GM12878 (cell line): Measurements from ENCODE around the gene GSK3A. TPM values are rescaled to one million over a fixed set of nuclear protein-coding genes. Genes with fewer than 3 reads are reported as not detected.

ENCODE experiments used
- ATF7 ChIP-seq: fragments of 450-650 bp; IDR thresholded peaks from 2 replicates; pipeline ENCODE4 v1.6.1; 2016; ENCODE audit warnings: low read depth, mild to moderate bottlenecking
- BMI1 ChIP-seq: fragments of 450-650 bp; IDR thresholded peaks from 2 replicates; pipeline ENCODE4 v1.6.1; 2016; ENCODE audit warnings: mild to moderate bottlenecking, moderate library complexity, borderline replicate concordance
- CHD2 ChIP-seq: IDR thresholded peaks from 2 replicates; pipeline ENCODE4 v1.6.1; 2011; ENCODE audit warnings: low read depth, low read length, improper control_type of control experiment, borderline replicate concordance
- CHD4 ChIP-seq: fragments of 200-600 bp; sonication (generic); IDR thresholded peaks from 2 replicates; pipeline ENCODE4 v1.6.1; 2016; ENCODE audit warnings: mild to moderate bottlenecking
- CREB1 ChIP-seq: IDR thresholded peaks from 2 replicates; pipeline ENCODE4 v1.6.1; 2012; ENCODE audit warnings: low read depth, mild to moderate bottlenecking, inconsistent platforms
- E2F4 ChIP-seq: IDR thresholded peaks from 2 replicates; pipeline ENCODE4 v1.6.1; 2012; ENCODE audit warnings: low read depth, low read length, improper control_type of control experiment
- ESRRA ChIP-seq: IDR thresholded peaks from 2 replicates; pipeline ENCODE4 v1.6.1; 2012; ENCODE audit warnings: mild to moderate bottlenecking, low read length, improper control_type of control experiment
- EZH2 ChIP-seq: IDR thresholded peaks from 2 replicates; pipeline ENCODE4 v1.6.1; 2012; ENCODE audit warnings: low read depth, mild to moderate bottlenecking, control low read depth, inconsistent platforms, low read length, borderline replicate concordance; ENCODE audit not compliant: control insufficient read depth
- IKZF2 ChIP-seq, 2 experiments: fragments of 450-650 bp; IDR thresholded peaks; 2 replicates each; pipeline ENCODE4 v1.6.1; 2017; ENCODE audit warnings: mild to moderate bottlenecking in 2 of 2, moderate library complexity in 2 of 2
- KAT2A ChIP-seq: conservative IDR thresholded peaks from 2 replicates; pipeline ENCODE4 v1.6.1; 2011; ENCODE audit warnings: low read depth, low read length; ENCODE audit not compliant: control insufficient read depth
- KLF5 ChIP-seq: fragments of 450-650 bp; IDR thresholded peaks from 2 replicates; pipeline ENCODE4 v1.6.1; 2014; ENCODE audit warnings: mild to moderate bottlenecking; ENCODE audit not compliant: partially characterized antibody
- MAX ChIP-seq: IDR thresholded peaks from 2 replicates; pipeline ENCODE4 v1.6.1; 2012; ENCODE audit warnings: low read depth, low read length, improper control_type of control experiment
- MTA2 ChIP-seq: fragments of 450-650 bp; IDR thresholded peaks from 2 replicates; pipeline ENCODE4 v1.6.1; 2016; ENCODE audit warnings: low read depth, mild to moderate bottlenecking, moderate library complexity
- MTA3 ChIP-seq: IDR thresholded peaks from 2 replicates; pipeline ENCODE4 v1.6.1; 2012; ENCODE audit warnings: low read length, inconsistent platforms, borderline replicate concordance
- NFIC ChIP-seq: IDR thresholded peaks from 2 replicates; pipeline ENCODE4 v1.6.1; 2012; ENCODE audit warnings: low read depth, mild to moderate bottlenecking, inconsistent platforms, low read length, moderate library complexity
- PAX5 ChIP-seq: IDR thresholded peaks from 2 replicates; pipeline ENCODE4 v1.6.1; 2011; ENCODE audit warnings: low read depth, low read length, borderline replicate concordance
- SIX5 ChIP-seq: IDR thresholded peaks from 2 replicates; pipeline ENCODE4 v1.6.1; 2011; ENCODE audit warnings: mild to moderate bottlenecking, low read depth, low read length, moderate library complexity; ENCODE audit not compliant: severe bottlenecking
- SMC3 ChIP-seq: IDR thresholded peaks from 2 replicates; pipeline ENCODE4 v1.6.1; 2011; ENCODE audit warnings: low read length, improper control_type of control experiment, borderline replicate concordance
- SP1 ChIP-seq: IDR thresholded peaks from one replicate; pipeline ENCODE4 v1.6.1; 2011; ENCODE audit warnings: low read depth, low read length
- SPI1 ChIP-seq: IDR thresholded peaks from 2 replicates; pipeline ENCODE4 v1.6.1; 2011; ENCODE audit warnings: low read depth, mild to moderate bottlenecking, low read length, moderate library complexity, borderline replicate concordance; ENCODE audit not compliant: insufficient read depth
- TCF12 ChIP-seq: IDR thresholded peaks from 2 replicates; pipeline ENCODE4 v1.6.1; 2011; ENCODE audit warnings: low read depth, mild to moderate bottlenecking, low read length
- TCF3 ChIP-seq: IDR thresholded peaks from 2 replicates; pipeline ENCODE4 v1.6.1; 2012; ENCODE audit warnings: low read depth, mild to moderate bottlenecking, low read length, borderline replicate concordance; ENCODE audit not compliant: insufficient read depth
- USF1 ChIP-seq: IDR thresholded peaks from 2 replicates; pipeline ENCODE4 v1.6.1; 2011; ENCODE audit warnings: borderline replicate concordance, low read depth, mild to moderate bottlenecking, moderate library complexity, mixed read lengths, low read length; ENCODE audit not compliant: insufficient read depth; ENCODE audit errors: extremely low read length
- ZSCAN29 ChIP-seq: fragments of 450-650 bp; IDR thresholded peaks from 2 replicates; pipeline ENCODE4 v1.6.1; 2017; ENCODE audit warnings: mild to moderate bottlenecking, moderate library complexity
- polyA plus RNA-seq, 11 experiments: library from polyadenylated mRNA; depleted of rRNA in 4 of 11; unstranded in 6 of 11; stranded (reverse) in 5 of 11; fragments of >200 nt; fragmentation: Nextera tagmentation in 4 of 11; fragmentation: Illumina TruSeq in 1 of 11; extraction: Ambion mirVana in 4 of 11; extraction: Trizol in 1 of 11; gene quantifications; 1 replicate in 1 of 11; 2 replicates in 10 of 11; pipeline versions ENCODE4 v1.2.1 to v1.2.3, GENCODE V29; 2011 to 2016; ENCODE audit warnings: inconsistent platforms in 2 of 11, missing spikeins in 2 of 11, low read depth in 1 of 11
- total RNA-seq, 4 experiments: library from RNA; depleted of rRNA in 3 of 4; stranded (reverse); fragments of >200 nt in 3 of 4; fragmentation: Illumina TruSeq in 1 of 4; extraction: Trizol in 1 of 4; gene quantifications; 2 replicates each; pipeline versions ENCODE4 v1.2.1 to v1.2.3, GENCODE V29; 2013 to 2021
- TF ChIP-seq, protein P1 (sequence below): fragments of 150-350 bp; IDR thresholded peaks from 2 replicates; pipeline ENCODE4 v1.6.1; 2016; ENCODE audit warnings: low read depth, low read length

The GSK3A gene
- total and polyA plus RNA-seq, 10 of the 15 experiments (the other 5 are each of a cell fraction or from before 2014, with no cell fraction given) = 1.00 to 47.9 (median 15.2) TPM

- peak; percentile 77 for TF ChIP-seq MTA2
- peak; percentile 98 for TF ChIP-seq SIX5
- peak in 1 of 2 experiments; percentile 68 for TF ChIP-seq IKZF2 (IDR thresholded peaks at IDR 0.05)
- peak; percentile 9 for TF ChIP-seq SP1
- peak; percentile 65 for TF ChIP-seq ATF7
- TF ChIP-seq ZSCAN29 = no peak
- peak; percentile 48; the same call in 1 of the 2 replicates for TF ChIP-seq TCF12
- TF ChIP-seq, protein P1, sequence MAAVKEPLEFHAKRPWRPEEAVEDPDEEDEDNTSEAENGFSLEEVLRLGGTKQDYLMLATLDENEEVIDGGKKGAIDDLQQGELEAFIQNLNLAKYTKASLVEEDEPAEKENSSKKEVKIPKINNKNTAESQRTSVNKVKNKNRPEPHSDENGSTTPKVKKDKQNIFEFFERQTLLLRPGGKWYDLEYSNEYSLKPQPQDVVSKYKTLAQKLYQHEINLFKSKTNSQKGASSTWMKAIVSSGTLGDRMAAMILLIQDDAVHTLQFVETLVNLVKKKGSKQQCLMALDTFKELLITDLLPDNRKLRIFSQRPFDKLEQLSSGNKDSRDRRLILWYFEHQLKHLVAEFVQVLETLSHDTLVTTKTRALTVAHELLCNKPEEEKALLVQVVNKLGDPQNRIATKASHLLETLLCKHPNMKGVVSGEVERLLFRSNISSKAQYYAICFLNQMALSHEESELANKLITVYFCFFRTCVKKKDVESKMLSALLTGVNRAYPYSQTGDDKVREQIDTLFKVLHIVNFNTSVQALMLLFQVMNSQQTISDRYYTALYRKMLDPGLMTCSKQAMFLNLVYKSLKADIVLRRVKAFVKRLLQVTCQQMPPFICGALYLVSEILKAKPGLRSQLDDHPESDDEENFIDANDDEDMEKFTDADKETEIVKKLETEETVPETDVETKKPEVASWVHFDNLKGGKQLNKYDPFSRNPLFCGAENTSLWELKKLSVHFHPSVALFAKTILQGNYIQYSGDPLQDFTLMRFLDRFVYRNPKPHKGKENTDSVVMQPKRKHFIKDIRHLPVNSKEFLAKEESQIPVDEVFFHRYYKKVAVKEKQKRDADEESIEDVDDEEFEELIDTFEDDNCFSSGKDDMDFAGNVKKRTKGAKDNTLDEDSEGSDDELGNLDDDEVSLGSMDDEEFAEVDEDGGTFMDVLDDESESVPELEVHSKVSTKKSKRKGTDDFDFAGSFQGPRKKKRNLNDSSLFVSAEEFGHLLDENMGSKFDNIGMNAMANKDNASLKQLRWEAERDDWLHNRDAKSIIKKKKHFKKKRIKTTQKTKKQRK = no peak
- peak; percentile 64; the same call in 1 of the 2 replicates for TF ChIP-seq TCF3
- peak; percentile 95 for TF ChIP-seq CHD2
- no peak for TF ChIP-seq CHD4
- TF ChIP-seq ESRRA = no peak; the same call in 1 of the 2 replicates
- TF ChIP-seq CREB1 = peak; percentile 94
- TF ChIP-seq E2F4 = no peak
- no peak for TF ChIP-seq BMI1
- TF ChIP-seq KLF5 = peak; percentile 76
- peak; percentile 85 for TF ChIP-seq USF1
- 0 out of 2 replicates have a peak, but pooled peaks have one; percentile 2 for TF ChIP-seq PAX5
- no peak for TF ChIP-seq EZH2
- peak; percentile 59; the same call in 1 of the 2 replicates for TF ChIP-seq SMC3
- TF ChIP-seq NFIC = no peak
- TF ChIP-seq MTA3 = peak; percentile 62; the same call in 1 of the 2 replicates
- TF ChIP-seq KAT2A = no peak
- TF ChIP-seq MAX = peak; percentile 81; the same call in 1 of the 2 replicates
- peak; percentile 70; the same call in 1 of the 2 replicates for TF ChIP-seq SPI1
Measured at GRCh38 chr19:42244347-42245220, 2.2 kb upstream of the GSK3A start (continued).
